ENCODE results near the gene SART1.
"Not testable (repeated sequence)": the region's sequence is repeated elsewhere in the genome, so short reads cannot be mapped to it uniquely, and the experiment has no call there.

Gene SART1

GRCh38 chr11:66001942-66002647, 40.6 kb downstream of the SART1 start, which contains the start of the genes BANF1 and EIF1AD:
BANF1 (plus strand) TSS chr11:66002503; CDS start chr11:66003251, 748 bp downstream.
EIF1AD (minus strand) TSS chr11:66002157; CDS start chr11:66000389, 1,768 bp downstream.
- DNase-seq: peak; percentile 96

GRCh38 chr11:66002648-66003225, 41.2 kb downstream of the SART1 start:
- DNase-seq: peak; percentile 65

GRCh38 chr11:66003291-66003690, 41.8 kb downstream of the SART1 start:
- DNase-seq: no peak

- no peak for DNase-seq
These were observed 42.7 kb downstream of the SART1 start for GRCh38 chr11:66004186-66004585.

GRCh38 chr11:66006134-66006890, 44.8 kb downstream of the SART1 start:
- no peak for DNase-seq

- DNase-seq: no peak
These were observed 45.3 kb downstream of the SART1 start for GRCh38 chr11:66006891-66007176.

GRCh38 chr11:66007201-66007634, 45.7 kb downstream of the SART1 start:
- no peak for DNase-seq

GRCh38 chr11:66008095-66008467, 46.5 kb downstream of the SART1 start:
- DNase-seq: no peak

GRCh38 chr11:66008468-66009101, 47.1 kb downstream of the SART1 start:
- no peak for DNase-seq

- not testable (repeated sequence) for DNase-seq
These were observed 48.5 kb downstream of the SART1 start for GRCh38 chr11:66010036-66010435.

GRCh38 chr11:66011239-66011784, 49.8 kb downstream of the SART1 start:
- DNase-seq: no peak

GRCh38 chr11:66011785-66012303, 50.3 kb downstream of the SART1 start, which contains the start of gene CST6:
CST6 (plus strand) TSS chr11:66012008; CDS start chr11:66012045, 37 bp downstream.
- DNase-seq: no peak

GRCh38 chr11:66012371-66012945, 50.9 kb downstream of the SART1 start:
- DNase-seq: no peak

- DNase-seq: no peak
These were observed 51.6 kb downstream of the SART1 start for GRCh38 chr11:66012946-66013761.

GRCh38 chr11:66013762-66014100, 52.2 kb downstream of the SART1 start:
- no peak for DNase-seq

GRCh38 chr11:66014804-66015453, 53.4 kb downstream of the SART1 start:
- no peak for DNase-seq

- no peak for DNase-seq
These were observed 53.9 kb downstream of the SART1 start for GRCh38 chr11:66015454-66015881.

GRCh38 chr11:66015936-66016792, 54.6 kb downstream of the SART1 start:
- DNase-seq: no peak

- no peak for DNase-seq
These were observed 55.3 kb downstream of the SART1 start for GRCh38 chr11:66016793-66017177.

GRCh38 chr11:66017321-66017720, 55.8 kb downstream of the SART1 start:
- DNase-seq: no peak
